ENCODE measurements around the gene RAMP2.

RAMP2 gene

GRCh38 chr17:42783062-42783790 is 22.2 kb downstream of the RAMP2 start:
- Histone ChIP-seq H3K9me3 (no peaks in the 10 kb centered on the region), H3K4me1 (peaks cover 0 to 43% (median 22%) of the 10 kb centered on the region in 4 donors), H3K36me3 (peaks cover 12 to 15% (median 14%) of the 10 kb centered on the region in 3 donors), H3K27me3 (peaks cover 0 to 84% of the 10 kb centered on the region in 2 donors), H3K4me3 (no peak overlapping the region), H3K27ac (no peak overlapping the region)
- no peak for TF ChIP-seq CTCF (IDR thresholded peaks at IDR 0.05)
- intact Hi-C loops (cut with DNase I; ENCODE audit: low total_unique reads): no loop called here
- DNase-seq: no peak

GRCh38 chr17:42783791-42784138 is 22.7 kb downstream of the RAMP2 start:
- intact Hi-C loops (cut with DNase I; ENCODE audit: low total_unique reads): no loop called here
- no peak for TF ChIP-seq CTCF (IDR thresholded peaks at IDR 0.05)
- peaks cover 0 to 90% of the 10 kb centered on the region in 2 donors for H3K27me3 ChIP-seq
- no peak for DNase-seq
- H3K4me3 ChIP-seq: no peak overlapping the region
- peaks cover 0 to 43% (median 22%) of the 10 kb centered on the region in 4 donors for H3K4me1 ChIP-seq
- H3K9me3 ChIP-seq: no peaks in the 10 kb centered on the region
- H3K27ac ChIP-seq: no peak overlapping the region
- peaks cover 7 to 10% (median 9%) of the 10 kb centered on the region in 3 donors for H3K36me3 ChIP-seq

- H3K27me3 ChIP-seq: peaks cover 0 to 96% of the 10 kb centered on the region in 2 donors
- TF ChIP-seq CTCF (IDR thresholded peaks at IDR 0.05): no peak
- H3K4me1 ChIP-seq: peaks cover 0 to 43% (median 22%) of the 10 kb centered on the region in 4 donors
- intact Hi-C loops (cut with DNase I; ENCODE audit: low total_unique reads): no loop called here
- no peak overlapping the region for H3K27ac ChIP-seq
- H3K9me3 ChIP-seq: no peaks in the 10 kb centered on the region
- peaks cover under 1 to 3% (median 2%) of the 10 kb centered on the region in 3 donors for H3K36me3 ChIP-seq
- DNase-seq: no peak
- H3K4me3 ChIP-seq: no peak overlapping the region
Observed at GRCh38 chr17:42784409-42784808, 23.4 kb downstream of the RAMP2 start.

- Histone ChIP-seq H3K4me3 (no peak overlapping the region), H3K27me3 (peaks cover 0 to 99% of the 10 kb centered on the region in 2 donors), H3K36me3 (no peaks in the 10 kb centered on the region), H3K27ac (no peak overlapping the region), H3K4me1 (peaks cover 0 to 41% (median 20%) of the 10 kb centered on the region in 4 donors), H3K9me3 (no peaks in the 10 kb centered on the region)
- intact Hi-C loops (cut with DNase I; ENCODE audit: low total_unique reads): no loop called here
- no peak for DNase-seq
- no peak for TF ChIP-seq CTCF (IDR thresholded peaks at IDR 0.05)
Observed at GRCh38 chr17:42784811-42785592, 24.0 kb downstream of the RAMP2 start.

GRCh38 chr17:42787266-42787665 is 26.2 kb downstream of the RAMP2 start:
- intact Hi-C loops (cut with DNase I; ENCODE audit: low total_unique reads): no loop called here
- Histone ChIP-seq H3K4me3 (no peak overlapping the region), H3K9me3 (no peaks in the 10 kb centered on the region), H3K4me1 (peaks cover 0 to 22% (median 5%) of the 10 kb centered on the region in 4 donors), H3K36me3 (no peaks in the 10 kb centered on the region), H3K27me3 (peaks cover 0 to 77% of the 10 kb centered on the region in 2 donors), H3K27ac (no peak overlapping the region)
- DNase-seq: no peak
- no peak for TF ChIP-seq CTCF (IDR thresholded peaks at IDR 0.05)
